ENCODE results near the gene PURB. TPM values are rescaled to one million over a fixed set of nuclear protein-coding genes. Genes with fewer than 3 reads are reported as not detected.
"Not testable (repeated sequence)": the region's sequence is repeated elsewhere in the genome, so short reads cannot be mapped to it uniquely, and the experiment has no call there.

PURB gene
- polyA plus RNA-seq, 1 donor = 33.9 TPM

DNA sequence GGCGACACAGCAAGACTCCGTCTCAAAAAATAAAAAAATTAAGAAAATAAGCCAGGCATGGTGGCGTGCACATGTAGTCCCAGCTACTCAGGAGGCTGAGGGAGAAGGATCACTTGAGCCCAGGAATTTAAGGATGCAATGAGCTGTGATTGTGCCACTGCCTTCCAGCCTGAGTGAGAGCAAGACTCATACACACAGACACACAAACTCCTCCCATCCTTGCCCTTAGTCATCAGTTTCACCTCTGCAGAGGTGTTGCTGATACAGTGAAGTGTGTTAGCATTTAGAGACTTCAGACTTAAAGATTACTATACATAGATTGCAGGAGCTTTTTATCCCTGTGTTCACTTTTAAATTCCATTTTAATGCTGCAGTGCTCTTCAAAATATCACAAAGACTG is 31.9 kb downstream of the PURB start:
- DNase-seq (ENCODE audit: low read depth) = no peak

DNA sequence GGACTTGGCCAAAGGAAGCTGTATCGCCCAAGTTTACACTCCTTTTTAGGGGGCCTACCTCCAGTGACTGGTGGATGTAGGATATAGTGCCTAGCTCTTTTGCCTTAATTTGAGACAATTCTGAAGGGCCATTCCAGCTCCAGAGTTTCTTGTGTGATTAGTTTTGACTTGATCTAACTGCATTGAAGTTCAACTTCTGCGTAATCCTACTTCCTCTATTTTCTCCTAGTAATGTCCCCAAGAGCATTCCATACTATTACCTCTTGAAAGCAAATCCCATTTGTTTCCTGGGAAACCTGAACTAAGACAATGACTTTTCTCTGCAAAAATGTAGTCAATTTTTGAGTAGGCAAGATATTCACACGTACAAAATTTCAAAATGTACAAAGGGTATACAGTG is 32.7 kb downstream of the PURB start:
- no peak for DNase-seq (ENCODE audit: low read depth)

DNA sequence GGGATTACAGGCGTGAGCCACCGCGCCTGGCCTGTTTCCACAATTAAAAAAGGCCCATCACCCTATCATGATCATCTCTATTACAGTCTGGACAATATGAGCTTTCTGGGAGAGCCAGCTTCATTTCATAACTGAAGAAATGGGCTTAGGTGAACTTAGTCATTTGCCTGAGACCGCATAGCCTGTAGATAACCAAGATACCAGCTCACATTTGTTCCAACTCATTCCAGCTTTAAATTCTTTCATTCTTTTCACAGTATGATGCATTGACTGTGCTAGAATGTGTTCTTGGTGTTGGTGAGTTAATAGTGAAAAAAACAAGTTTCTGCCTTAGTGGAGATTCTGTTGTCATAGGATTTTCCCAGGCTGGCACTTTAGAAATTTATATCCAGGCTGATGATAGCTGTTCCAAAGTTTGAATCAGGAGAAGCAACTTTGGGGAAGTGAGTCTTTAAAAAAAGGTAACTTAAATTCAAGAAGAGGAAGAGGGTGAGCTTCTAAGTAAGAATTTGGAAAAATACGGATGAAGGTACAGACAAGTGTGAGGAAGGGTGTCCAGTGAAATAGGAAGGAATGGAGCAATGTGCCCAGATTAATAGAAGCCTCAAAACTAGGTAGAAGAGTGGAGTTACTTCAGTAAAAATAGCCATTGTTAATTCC is 35.3 kb downstream of the PURB start:
- no peak for DNase-seq (ENCODE audit: low read depth)

DNA sequence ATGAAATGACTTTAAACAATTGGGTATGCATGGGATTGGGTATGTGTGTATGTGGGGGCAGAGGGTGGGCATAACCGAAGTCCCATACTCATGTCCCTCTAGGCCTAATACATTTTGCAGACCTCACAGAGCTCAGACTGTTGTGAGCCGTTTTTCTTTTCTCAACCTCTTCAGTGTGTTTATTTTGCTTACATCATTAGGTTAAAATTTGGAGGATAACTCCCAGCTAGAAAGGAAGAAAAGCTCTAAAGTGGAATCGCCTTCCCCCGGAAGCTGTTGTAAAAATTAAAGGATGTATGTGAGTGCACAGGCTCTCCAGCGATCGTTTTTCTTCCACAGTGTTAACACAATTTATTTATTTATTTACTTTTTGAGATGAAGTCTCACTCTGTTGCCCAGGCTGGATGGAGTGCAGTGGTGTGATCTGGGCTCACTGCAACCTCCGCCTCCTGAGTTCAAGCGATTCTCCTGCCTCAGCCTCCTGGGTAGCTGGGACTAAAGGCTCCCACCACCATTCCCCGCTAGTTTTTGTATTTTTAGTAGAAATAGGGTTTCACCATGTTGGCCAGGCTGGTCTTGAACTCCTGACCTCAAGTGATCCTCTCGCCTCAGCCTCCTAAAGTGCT is 36.0 kb downstream of the PURB start:
- no peak for DNase-seq (ENCODE audit: low read depth)

DNA sequence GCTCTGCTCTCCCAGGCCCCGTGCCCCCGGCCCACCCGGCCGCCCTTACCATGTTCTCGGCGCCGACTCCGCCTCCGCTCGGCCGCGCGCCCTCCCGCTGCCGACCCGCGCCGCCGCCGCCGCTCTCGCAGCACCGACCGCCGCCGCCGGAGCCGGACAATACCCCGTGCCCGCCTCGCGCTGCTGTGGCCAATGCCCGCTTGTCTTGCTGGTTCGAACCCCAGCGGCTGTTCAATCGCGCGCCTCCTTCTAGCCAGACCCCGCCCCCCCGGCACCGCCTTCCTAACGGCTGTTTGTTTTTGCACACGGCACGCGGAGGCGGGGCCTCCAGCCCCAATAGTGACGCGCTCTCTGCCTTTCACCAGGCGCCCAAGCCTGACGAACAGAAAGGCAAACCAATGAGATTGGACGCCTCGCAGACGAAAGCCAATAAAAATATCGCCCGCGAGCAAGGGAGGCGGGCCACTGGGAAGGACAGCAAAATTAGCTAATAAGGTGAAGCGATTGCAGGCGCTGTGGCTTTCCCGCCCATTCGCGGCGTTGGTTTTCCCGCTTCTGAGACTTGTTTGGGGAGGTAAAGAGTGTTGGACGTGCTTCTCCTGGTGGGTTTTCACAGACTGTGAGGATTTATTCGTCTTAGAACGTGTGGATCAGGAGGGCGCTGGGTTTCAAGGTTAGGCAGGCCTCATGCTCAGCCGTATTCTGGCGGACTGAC is 37.3 kb downstream of the PURB start, which contains the start of gene H2AZ2:
H2AZ2 (minus strand) TSS at position 168 of the 715 bp plus-strand sequence; CDS start at position 52, 116 bp downstream.
- DNase-seq (ENCODE audit: low read depth) = peak; percentile 99

DNA sequence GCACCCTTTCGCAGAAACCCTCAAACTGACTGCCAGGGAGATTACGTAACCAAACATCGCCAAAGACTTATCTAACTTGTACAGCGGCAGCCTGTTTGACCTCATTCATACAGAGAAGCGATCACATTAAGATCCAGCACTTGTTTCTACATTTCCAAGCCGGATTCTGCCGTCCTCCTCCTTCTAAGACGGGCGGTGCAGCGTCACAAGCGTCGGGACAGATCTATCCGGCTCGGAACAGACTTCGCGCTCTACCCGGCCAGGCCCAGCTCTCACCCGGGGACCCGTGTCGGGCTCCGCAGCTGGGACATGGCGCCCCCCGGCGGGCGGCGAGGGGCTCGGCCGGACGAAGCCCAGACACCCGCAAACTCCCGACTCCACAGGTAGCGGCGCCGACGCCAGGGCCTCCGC is 37.8 kb downstream of the PURB start:
- peak; percentile 60 for DNase-seq (ENCODE audit: low read depth)

DNA sequence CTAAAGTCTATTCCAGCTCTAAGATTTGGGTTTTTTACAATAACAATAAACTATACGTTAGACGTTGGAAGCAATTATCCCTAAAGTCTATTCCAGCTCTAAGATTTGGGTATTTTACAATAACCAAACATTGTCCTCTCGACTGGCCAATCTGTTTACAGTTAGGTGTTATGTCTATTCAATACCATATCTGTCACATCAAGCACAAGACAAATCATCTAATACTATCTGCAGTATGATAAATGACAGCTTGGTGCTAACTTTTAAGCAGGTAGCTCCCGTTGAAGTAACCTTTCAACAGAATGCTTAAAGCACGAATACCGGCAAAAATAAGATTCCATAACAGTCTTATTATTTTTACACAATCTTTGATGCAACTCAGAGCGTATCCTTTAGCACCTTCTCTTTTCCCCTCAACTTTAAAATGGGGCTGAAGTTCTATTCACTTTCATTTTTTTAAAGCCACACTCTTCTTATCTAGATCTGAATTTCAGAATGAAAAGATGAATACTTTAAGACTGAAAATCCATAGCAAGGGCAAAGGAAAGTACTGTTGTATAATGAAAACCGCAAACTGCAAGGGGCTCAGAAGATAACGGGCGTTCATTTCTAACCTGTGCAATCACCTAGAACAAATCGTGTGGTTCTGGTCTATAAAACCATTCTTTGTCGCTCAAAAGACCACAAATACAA is 38.4 kb downstream of the PURB start:
- no peak for DNase-seq (ENCODE audit: low read depth)

DNA sequence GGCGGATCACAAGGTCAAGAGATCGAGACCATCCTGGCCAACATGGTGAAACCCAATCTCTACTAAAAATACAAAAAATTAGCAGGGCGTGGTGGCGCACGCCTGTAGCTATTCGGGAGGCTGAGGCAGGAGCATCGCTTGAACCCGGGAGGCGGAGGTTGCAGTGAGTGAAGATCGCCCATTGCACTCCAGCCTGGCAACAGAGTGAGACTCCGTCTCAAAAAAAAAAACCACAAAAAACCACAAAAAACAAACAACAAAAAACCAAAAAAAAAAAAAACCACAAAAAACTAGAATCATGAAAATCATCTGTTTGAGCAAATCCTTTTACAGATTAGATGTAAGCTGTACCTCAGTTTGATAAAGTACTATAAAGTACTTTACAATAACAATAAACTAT is 38.9 kb downstream of the PURB start:
- not testable (repeated sequence) for DNase-seq (ENCODE audit: low read depth)

DNA sequence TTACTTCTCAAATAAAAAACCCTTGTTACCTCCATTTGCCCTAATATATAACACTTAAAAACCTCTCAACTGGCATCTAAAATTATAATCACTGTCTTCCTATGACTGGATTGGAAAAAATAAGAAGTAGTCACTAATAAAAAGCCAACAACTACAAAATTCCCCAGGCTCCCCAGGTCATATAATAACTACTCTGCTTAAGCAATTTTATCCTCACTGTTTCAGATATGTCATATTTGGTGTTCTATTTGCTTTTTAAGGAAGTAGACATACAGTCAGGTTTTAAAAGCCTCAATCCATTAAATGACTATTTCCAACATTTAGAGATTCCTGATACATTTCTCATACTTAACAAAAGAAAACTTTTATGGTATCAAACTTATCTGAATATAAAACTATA is 39.9 kb downstream of the PURB start:
- DNase-seq (ENCODE audit: low read depth) = no peak

DNA sequence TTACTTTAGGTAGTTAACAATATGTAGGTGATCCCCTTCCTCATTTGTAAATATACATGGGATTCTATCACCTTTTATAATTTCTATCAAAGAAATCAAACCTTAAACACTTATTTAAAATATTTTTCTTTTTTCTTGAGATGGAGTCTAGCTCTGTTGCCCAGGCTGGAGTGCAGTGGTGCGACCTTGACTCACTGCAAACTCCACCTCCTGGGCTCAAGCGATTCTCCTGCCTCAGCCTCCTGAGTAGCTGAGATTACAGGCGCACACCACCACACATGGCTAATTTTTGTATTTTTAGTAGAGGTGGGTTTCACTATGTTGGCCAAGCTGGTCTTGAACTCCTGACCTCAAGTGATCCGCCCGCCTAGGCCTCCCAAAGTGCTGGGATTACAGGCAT is 41.9 kb downstream of the PURB start:
- not testable (repeated sequence) for DNase-seq (ENCODE audit: low read depth)

DNA sequence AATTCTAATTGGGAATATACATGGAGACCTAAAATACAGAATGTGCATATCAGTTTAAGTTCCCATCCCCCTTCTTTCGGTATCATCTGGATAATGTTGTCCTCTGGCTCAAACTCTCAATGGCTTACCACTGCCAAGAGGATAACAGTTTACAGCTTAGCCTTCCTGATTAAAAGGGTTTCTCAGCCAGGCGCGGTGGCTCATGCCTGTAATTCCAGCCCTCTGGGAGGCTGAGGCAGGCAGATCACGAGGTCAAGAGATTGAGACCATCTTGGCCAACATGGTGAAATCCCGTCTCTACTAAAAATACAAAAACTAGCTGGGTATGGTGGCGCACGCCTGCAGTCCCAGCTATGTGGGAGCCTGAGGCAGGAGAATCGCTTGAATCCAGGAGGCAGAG is 42.7 kb downstream of the PURB start:
- DNase-seq (ENCODE audit: low read depth) = not testable (repeated sequence)

DNA sequence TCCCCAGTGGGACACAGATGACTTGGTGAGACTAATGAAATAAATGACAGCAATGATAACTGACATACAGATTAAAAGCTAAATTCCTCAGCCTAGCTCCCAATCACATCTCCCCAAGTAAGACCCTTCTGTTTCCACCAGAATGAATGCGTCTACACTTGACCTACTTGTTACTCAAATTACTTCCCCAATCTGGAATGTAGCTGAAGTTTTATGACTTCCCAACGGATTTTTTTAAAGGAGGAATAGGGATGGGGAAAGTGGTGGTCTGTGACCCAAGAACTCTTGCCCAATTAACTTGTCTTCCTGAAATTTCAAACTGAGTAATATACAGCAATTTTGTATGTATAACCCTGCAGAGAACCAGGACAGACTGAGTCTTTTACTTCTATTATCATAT is 46.6 kb downstream of the PURB start:
- DNase-seq (ENCODE audit: low read depth) = no peak

DNA sequence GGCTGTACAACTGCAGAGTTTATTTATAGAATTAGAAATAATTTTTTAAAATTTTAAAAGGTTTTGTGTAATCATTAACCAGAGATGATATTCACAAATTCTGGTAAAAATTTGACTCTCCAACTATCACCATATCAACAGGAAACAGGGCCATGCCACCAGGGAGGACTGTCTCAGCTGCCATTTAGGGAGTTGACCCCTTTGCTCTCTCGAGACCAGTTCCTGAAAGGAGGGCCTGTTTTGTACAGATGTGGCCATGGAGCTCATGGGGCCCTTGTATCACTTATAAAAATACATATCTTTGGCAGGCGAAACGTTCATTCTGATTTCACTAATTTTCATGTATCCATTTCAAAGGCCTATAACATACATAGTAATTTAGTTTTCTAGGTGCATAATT is 57.8 kb downstream of the PURB start:
- DNase-seq (ENCODE audit: low read depth) = no peak

Other genes starting within 250 kb of the PURB start
- 37.4 TPM for gene ZMIZ2, start 136.7 kb downstream of the PURB start, polyA plus RNA-seq (ENCODE audit: insufficient read length)
- 754 TPM for gene PPIA, start 88.8 kb downstream of the PURB start, polyA plus RNA-seq (ENCODE audit: insufficient read length)
- gene H2AZ2, start 37.4 kb downstream of the PURB start, polyA plus RNA-seq (ENCODE audit: insufficient read length) = 116 TPM
- gene MYO1G, start 93.5 kb upstream of the PURB start, polyA plus RNA-seq (ENCODE audit: insufficient read length) = 0.77 TPM
- 42.1 TPM for gene CCM2, start 114.7 kb upstream of the PURB start, polyA plus RNA-seq (ENCODE audit: insufficient read length)
- 4.4 TPM for gene NACAD, start 203.4 kb upstream of the PURB start, polyA plus RNA-seq (ENCODE audit: insufficient read length)
- gene TBRG4, start 226.2 kb upstream of the PURB start, polyA plus RNA-seq (ENCODE audit: insufficient read length) = 41.2 TPM